GM21367 (cell line): ENCODE data around the gene LMNB1.
"Not testable (repeated sequence)": the region's sequence is repeated elsewhere in the genome, so short reads cannot be mapped to it uniquely, and the experiment has no call there.

ENCODE experiments used
- ATAC-seq: cut with Tn5 transposase; IDR thresholded peaks from one replicate; pipeline ENCODE4 v1.9.1; 2021; ENCODE audit not compliant: unreplicated experiment

LMNB1 gene

DNA sequence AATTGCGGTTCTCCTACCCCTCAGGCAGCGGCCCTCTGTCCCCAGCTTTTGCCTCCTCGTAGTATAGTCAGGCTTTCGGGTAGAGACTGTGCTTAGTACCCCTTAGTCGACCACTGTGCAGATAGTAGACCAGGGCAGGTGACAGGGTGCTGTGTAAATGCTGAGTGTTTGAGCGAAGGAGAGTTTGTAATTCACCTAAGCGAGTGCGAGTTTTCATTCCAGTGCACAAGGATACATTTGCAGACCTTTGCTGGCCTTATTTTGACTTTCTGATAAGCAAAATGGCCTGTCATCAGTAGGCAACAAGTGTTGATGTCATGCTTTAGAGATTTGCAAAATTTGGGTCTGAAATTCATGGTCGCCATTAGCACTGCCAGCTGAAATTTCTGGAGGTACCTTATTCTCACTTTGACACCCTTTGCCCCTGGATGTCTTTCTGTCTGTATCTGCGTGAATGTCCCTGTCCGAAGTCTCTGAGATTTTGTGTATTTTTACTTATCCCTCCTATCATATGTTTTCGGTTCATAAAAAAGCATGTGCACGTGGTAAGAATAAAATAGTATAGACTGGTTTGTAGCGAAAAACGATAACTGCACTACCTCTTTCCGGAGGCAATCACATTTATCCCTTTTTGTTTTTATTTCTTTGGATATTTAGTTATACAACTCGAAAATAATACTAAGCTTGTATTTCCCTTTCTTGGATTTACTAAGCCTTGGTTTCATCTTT, 1.9 kb downstream of the LMNB1 start:
- no peak for ATAC-seq

DNA sequence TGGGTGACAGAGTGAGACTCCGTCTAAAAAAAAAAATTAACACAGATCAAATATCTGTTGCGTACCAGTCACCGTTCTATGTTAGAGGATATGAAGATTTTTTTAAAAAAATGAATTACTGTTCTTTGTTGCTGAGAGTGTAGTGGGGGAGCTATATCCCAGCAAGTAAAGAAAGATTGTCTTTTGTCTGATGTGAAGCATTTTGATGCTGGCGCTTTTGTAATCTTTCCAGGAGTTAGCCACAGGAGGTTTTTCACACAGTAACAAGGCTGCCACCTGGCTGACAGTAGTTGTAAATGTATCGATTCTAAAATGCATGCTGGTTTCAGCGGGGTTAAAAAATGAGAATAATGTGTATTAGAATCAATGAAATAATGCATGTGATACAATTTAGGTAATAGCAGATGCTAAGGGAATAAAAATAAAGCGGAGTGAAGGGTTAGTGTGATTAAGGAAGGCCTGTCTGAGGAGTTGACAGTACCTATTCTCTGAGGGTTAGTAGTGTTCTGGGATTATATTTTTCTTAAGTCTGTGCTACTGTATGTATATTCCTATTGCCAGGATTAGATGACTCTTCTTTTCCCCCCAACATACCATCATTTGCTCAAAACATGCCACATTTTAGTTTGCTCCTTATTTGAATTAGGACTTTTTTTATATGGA, 3.4 kb downstream of the LMNB1 start:
- no peak for ATAC-seq

DNA sequence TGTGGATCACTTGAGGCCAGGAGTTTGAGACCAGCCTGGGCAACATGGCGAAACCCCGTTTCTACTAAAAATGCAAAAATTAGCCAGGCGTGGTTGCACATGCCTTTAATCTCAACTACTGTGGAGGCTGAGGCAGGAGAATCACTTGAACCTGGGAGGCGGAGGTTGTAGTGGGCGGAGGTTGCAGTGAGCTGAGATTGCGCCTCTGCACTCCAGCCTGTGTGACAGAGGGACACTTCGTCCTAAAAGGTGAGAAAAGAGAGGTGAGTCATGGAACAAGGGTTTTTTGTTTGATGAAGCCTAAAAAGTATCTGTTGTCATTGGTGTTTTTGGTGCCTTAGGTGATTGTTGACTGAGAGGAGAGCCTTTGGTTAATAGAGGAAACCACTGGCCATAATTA, 11.5 kb downstream of the LMNB1 start:
- ATAC-seq = not testable (repeated sequence)

DNA sequence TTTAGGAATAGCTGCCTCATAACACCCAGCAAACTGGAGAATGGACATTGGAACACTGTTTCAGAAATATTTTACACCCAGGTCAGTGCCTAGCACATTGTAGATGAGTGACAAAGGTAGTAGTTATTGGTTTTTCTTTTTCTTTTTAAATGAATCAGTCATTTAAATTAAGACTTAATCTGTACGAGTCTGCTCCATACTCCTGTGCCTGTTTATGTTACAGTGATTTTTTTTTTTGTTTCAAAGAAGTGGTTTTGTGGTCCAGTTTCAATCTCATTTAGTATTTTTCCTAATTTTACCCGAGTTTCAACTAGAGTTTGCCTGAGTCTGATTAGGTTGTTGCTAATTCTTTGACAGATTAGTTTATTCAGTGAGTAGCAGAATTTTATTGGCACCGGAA, 16.2 kb downstream of the LMNB1 start:
- ATAC-seq = no peak

DNA sequence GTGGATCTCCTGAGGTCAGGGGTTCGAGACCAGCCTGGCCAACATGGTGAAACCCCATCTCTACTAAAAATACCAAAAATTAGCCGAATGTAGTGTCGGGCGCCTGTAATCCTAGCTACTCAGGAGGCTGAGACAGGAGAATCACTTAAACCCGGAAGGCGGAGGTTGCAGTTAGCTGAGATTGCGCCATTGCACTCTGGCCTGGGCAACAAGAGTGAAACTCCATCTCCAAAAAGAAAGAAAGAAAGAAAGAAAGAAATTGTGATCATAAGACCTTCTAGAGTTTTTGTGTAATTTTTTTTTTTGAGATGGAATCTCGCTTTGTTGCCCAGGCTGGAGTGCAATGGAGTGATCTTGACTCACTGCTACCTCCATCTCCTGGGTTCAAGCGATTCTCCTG, 16.7 kb downstream of the LMNB1 start:
- not testable (repeated sequence) for ATAC-seq

DNA sequence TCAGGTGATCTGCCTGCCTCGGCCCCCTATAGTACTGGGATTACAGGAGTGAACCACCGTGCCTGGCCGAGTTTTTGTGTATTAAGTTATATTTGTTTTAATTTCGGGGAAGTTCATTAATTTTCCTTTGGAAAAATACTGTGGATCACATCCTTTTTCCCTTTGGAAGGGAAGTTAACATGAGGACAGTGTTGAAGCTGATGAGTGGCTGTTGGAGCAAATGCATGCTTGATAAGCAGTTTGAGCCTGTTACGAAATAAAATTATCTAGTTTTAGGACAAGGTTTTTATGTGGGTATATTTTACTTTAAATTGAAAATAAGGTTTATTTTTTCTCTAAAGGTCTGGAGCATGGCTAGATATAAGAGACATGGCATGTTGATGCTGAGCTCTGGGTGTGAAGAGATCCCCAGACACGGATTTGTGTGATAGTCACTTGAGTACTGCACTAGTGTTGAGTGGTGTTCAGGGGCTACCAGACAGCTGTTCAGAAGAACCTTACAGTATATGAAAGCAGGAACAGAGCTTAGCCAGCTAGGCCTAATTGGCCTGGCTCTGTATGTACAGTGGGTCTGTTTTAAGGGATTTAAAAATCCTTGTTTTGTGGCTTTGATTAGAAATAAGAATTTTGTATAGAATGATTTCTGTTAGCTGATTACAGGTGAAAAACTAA, 17.4 kb downstream of the LMNB1 start:
- no peak for ATAC-seq

DNA sequence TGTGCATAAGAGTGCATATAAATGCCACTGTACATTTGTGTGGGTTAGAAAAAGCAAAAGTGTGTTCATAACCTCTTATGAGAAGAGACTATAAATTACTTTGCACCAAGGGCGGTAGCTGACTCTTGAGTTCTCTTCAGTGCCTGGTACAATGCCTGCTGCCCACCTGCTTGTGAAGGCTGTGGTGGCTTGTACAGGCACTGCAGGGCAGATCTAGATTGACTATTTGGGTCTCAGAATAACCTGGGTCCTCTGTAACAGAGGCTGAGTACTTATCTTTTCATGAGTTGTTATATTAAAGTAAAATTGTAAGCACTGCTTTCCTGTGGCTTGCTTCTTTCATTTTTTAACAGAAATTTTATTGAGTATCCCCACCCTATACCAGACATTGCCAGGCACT, 22.8 kb downstream of the LMNB1 start:
- no peak for ATAC-seq

DNA sequence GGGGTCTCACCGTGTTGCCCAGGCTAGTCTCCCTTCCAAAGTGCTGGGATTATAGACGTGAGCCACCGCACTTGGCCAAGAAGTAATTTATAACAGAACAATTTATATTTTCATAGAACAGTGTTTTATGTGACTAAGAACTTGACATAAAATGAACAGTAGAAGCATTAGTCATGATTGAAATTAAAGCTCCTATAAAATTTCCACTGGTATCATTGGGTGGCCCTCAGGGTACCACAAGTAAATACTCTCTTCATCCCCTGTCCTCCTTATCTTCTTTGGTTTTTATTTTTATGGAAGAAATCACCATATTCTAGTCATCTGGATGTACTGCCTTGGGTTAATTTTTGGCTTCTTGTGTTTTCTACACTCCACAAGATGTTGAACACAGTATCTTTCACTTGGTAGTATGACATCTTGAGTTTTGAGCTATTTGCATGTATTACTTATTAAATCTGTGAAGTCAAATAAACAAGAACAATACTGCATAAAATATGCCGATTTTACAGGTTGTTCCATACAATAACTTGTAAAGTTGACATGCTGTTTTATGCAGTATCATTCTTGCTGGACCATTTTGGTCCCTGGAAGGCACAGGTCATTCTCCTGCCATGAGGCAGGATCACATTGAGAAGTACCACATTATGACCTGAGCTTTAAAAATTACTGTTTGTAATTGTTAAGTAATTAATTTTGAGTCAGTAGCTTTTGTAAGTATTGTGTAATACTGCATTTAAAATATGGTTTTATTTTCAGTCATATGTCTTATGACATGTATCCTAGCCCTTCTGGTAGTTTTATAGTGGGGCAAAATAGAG, 24.4 kb downstream of the LMNB1 start:
- ATAC-seq = no peak

DNA sequence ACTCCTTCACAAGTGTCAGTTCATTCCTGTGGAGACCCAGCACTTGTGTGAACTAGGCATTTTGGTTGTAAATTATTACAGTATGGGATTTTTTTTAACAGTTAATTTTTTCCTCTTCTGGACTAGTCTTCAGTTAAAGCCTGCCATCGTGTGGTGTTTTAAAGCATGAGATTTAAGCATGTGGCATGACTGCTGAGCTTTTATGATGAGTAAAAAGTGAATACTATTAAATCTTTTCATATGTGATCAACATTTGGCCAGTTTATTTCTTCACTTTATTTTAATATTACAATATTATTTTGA, 25.0 kb downstream of the LMNB1 start:
- ATAC-seq = no peak

DNA sequence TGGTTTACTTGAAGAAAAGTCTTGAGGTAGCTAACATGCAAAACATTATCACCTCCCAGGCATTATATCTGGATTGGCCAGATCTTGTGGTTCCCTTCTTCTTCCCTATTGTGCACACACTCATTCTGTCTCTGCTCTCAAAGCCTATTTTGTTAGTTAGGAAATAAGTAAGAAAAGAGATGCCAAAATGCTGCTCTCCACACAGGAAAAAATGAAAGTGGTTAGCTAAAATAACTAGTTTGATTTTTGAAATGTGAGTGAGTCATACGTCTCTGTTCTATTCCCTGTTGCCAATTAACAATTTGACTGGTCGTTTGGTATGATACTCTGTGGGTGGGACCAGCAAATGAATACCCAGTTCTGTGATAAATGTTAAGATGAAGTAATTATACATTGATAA, 28.1 kb downstream of the LMNB1 start:
- no peak for ATAC-seq

DNA sequence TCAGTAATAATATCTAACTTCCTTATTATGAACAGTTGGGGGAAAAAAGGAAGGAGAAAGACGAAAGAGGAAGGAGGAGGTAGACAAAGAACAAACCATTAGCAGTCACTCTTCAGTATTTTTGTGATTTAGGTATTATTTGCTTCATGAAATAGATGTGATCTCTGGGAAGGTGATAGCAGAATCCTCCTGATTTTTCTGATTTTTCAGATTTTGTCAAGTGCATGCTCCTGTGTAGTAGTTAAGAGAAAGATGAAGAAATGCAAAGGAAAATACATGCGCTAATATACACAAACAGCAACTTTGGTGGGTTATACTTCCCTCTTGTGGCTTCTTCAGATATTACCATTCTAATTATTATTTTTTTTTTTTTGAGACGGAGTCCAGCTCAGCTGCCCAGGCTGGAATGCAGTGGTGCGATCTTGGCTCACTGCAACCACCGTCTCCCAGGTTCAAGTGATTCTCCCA, 31.6 kb downstream of the LMNB1 start:
- peak; percentile 44 for ATAC-seq

DNA sequence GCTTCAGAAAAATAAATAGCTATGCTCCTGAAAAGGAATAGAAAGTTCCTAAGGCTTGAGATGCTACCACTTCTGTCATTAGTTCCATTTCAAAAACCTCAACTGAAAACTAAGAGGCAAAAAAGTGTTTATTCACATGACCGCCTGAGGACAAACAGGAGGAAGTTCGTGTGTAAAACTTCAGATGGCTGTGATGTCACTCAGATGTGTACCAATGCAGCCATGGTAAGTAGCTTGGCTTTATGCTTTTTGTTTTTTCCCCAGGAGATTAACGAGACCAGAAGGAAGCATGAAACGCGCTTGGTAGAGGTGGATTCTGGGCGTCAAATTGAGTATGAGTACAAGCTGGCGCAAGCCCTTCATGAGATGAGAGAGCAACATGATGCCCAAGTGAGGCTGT, 33.0 kb downstream of the LMNB1 start:
- ATAC-seq = no peak

DNA sequence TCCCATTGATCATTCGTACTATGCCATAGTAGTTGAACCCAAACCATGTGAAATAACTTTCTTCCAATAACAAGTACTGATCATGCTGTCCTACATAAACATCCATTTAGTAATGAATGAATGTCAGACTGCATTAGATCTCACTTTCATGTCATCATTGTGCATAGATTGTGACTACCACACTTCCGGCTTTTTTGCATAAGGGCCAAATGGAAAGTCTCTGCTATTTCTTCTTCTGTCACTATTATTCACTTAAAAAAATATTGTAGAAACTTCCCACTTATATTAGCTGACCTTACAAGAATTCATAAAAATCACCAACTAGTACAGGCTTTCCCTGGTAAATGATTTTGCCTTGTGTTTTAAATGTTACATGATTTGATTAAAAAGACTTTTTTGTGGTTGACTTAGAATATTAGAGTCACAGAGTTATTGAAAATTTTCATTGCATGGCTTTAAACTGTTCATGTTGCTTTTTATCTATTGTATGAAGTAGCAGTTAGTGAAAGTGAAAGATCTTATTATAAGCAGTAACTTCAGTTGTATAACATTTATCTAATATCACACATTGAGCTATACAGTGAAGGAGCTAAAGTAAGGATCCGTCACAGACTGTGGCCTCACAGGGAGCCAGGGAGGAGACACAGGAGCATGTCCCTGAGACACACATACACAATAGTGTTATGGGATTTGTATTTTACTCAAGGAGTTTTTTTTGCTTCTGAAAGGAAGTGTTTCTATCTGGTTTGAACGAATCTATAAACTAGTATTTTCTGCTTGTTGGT, 33.9 kb downstream of the LMNB1 start:
- ATAC-seq = no peak

DNA sequence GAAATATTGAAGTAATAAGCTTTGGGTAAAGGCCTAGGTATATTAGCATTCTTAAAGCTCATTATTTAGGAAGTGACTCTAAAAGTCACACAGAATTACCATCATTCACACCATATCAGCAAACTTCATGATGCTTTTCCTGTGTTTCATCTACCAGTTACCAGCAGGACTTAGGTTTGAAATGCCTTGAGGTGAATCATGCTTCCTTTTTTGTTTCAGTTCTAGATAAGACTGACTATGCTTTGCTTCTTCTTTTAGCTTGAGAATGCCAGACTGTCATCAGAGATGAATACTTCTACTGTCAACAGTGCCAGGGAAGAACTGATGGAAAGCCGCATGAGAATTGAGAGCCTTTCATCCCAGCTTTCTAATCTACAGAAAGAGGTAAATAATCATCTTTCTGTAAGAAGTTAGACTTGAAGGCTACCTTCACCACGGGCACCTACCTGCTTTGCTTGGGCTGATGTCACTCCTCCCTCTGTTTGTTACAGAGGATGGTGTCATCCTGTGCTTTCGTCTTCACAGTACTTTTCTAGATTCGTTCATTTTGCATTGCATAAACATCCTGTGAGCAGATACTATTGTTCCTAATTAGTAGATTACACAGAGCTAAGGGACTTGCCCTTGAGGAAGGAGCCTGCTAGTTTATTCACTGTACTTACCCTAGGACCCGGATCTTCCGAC, 34.7 kb downstream of the LMNB1 start:
- no peak for ATAC-seq

DNA sequence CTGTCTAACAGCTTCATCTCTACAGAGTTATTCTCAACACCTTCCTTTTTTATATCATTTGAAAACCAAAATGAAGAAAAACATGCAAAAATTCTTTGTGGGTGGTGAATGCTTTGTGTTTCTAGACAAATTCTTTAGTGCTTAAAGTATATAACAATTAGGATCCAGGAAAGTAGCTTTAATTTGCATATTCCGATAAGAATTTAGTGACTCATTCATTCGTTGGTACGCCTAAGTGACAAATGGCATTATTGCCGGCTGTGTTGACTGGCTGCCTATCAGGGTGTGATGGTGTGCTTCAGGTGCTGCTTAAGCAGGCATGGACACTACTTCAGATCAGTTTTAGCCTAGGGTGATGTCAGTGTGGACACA, 35.2 kb downstream of the LMNB1 start:
- ATAC-seq = no peak

DNA sequence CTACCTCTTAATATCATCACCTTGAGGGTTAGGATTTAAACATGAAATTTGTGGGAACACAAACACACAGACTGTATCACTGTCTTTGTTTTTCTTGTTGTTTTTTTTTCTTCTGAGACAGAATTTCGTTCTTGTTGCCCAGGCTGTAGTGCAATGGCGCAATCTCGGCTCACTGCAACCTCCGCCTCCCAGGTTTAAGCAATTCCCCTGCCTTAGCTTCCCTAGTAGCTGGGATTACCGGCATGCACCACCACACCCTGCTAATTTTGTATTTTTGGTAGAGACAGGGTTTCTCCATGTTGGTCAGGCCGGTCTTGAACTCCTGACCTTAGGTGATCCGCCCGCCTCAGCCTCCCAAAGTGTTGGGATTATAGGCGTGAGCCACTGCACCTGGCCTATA, 36.9 kb downstream of the LMNB1 start:
- ATAC-seq = not testable (repeated sequence)

DNA sequence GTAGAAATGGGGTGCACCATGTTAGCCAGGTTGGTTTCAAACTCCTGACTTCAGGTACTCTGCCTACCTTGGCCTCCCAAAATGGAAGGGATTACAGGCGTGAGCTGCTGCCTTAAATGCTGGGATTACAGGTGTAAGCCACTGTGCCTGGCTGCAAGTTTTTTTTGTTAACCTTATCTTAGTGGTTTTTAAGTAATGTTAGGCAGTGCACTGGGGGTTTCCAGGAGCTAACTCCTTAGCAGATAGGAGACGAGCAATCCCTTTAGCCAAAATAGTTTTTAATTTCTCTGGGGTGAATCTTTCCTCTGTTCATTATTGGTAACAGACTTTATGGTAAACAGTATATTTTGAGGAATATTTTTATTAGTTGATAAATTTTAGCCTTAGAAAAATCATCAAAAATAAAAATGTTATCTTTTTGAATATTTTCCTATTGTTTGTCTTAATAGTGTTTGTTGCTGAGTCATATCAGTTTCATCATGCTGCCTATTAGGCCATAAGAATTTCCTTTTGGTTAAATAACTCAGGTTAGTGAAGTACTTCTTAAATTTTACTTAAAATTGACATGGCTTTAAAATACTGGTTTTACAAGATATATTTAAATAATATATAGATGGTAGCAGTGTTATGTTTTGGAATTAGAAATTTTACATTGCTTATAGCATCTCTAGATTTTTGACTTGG, 37.9 kb downstream of the LMNB1 start:
- ATAC-seq = no peak

DNA sequence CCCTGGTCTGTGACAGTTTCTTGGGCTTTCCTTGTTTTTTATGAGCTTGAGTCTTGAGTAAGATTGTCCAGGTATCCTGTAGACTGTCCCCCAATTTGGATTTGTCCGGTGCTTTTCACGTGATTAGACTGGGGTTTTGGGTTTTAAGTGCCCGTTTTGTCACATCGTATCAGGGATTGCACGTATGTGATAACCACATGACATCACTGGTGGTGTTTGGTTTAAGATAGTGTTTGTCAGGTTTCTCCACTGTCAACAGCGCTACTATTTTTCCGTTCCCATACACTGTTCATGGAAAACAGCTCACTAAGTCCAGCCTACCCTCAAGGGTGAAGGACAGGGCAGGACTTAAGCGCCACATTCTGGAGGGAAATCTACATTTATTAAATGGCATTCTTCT, 39.7 kb downstream of the LMNB1 start:
- ATAC-seq = no peak

DNA sequence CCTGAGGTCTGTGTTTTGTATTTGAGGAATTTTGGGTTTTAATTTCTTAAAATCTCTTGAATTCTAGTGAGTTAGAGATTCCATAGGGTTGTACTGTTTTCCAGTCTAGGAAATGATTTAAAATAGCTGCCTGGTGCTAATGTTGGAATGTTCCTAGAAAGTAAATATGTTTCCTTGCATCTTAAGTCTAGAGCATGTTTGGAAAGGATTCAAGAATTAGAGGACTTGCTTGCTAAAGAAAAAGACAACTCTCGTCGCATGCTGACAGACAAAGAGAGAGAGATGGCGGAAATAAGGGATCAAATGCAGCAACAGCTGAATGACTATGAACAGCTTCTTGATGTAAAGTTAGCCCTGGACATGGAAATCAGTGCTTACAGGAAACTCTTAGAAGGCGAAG, 41.8 kb downstream of the LMNB1 start:
- ATAC-seq = no peak

DNA sequence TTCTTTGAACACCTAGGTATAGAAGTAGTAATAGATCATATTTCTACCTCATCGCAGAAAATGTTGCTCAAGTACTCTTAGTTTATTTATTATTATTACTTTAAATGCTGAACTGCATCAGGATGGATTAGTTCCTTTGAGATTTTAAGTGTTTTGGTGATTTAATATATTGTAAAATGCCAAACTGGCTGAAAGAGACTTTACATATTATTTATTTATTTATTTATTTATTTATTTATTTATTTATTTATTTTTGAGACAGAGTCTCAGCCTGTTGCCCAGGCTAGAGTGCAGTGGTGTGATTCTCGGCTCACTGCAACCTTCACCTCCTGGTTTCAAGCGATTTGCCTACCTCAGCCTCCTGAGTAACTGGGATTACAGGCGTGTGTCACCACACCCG, 42.3 kb downstream of the LMNB1 start:
- no peak for ATAC-seq
